ENCODE data around the gene NCOA3. TPM values are rescaled to one million over a fixed set of nuclear protein-coding genes. Genes with fewer than 3 reads are reported as not detected.

NCOA3 gene
- 10 to 100 TPM; 45.1 to 77.8 (median 56.3) TPM for total RNA-seq

GRCh38 chr20:47501482-47502270, at the start of gene NCOA3:
Gene NCOA3 (plus strand): TSS chr20:47501887. CDS start chr20:47622248, 120,361 bp downstream.
- Histone ChIP-seq H3K4me1 (peaks cover 29% of the 10 kb centered on the region), H3K4me3 (peak within 1 kb of the TSS; percentile 98), H3K27me3 (no peaks in the 10 kb centered on the region), H3K36me3 (no peaks in the 10 kb centered on the region), H3K9me3 (no peaks in the 10 kb centered on the region), H3K27ac (peak within 1 kb of the TSS; percentile 94)
- DNase-seq (ENCODE audit: low spot score in 2 of 2): peak; percentile 93 to 95
- WGBS: 0% methylated on average over 45 of the region's 74 CpGs
- TF ChIP-seq EP300 (IDR thresholded peaks at IDR 0.05): no peak
- peak; percentile 75 to 77 for TF ChIP-seq POLR2A (IDR thresholded peaks at IDR 0.05)
- TF ChIP-seq POLR2AphosphoS5 (IDR thresholded peaks at IDR 0.05): peak; percentile 14 to 86 (median 33)
- peak; percentile 50 to 68 for TF ChIP-seq CTCF (IDR thresholded peaks at IDR 0.05)

GRCh38 chr20:47452736-47453161, 48.9 kb upstream of the NCOA3 start:
- TF ChIP-seq CTCF (IDR thresholded peaks at IDR 0.05): no peak
- no peak for TF ChIP-seq POLR2AphosphoS5 (IDR thresholded peaks at IDR 0.05)
- no peak for TF ChIP-seq EP300 (IDR thresholded peaks at IDR 0.05)
- TF ChIP-seq POLR2A (IDR thresholded peaks at IDR 0.05): no peak
- Histone ChIP-seq H3K9me3 (no peaks in the 10 kb centered on the region), H3K4me1 (peaks cover 31% of the 10 kb centered on the region), H3K4me3 (no peak overlapping the region), H3K36me3 (no peaks in the 10 kb centered on the region), H3K27me3 (no peaks in the 10 kb centered on the region), H3K27ac (no peak overlapping the region)
- WGBS: 100% methylated on average over 1 of the region's 1 CpG
- DNase-seq (ENCODE audit: low spot score in 2 of 2): no peak

- no peak overlapping the region for H3K4me3 ChIP-seq
- whole genome bisulfite sequencing: 45% methylated on average over 4 of the region's 4 CpGs
- H3K27ac ChIP-seq: no peak overlapping the region
- H3K4me1 ChIP-seq: peaks cover 32% of the 10 kb centered on the region
- H3K27me3 ChIP-seq: no peaks in the 10 kb centered on the region
- H3K9me3 ChIP-seq: no peaks in the 10 kb centered on the region
- DNase-seq (ENCODE audit: low spot score in 2 of 2): no peak
- no peaks in the 10 kb centered on the region for H3K36me3 ChIP-seq
- TF ChIP-seq POLR2A (IDR thresholded peaks at IDR 0.05) (no peak), EP300 (IDR thresholded peaks at IDR 0.05) (no peak), CTCF (IDR thresholded peaks at IDR 0.05) (no peak), POLR2AphosphoS5 (IDR thresholded peaks at IDR 0.05) (no peak)
Measured at GRCh38 chr20:47453167-47453782, 48.4 kb upstream of the NCOA3 start.

- no peaks in the 10 kb centered on the region for H3K36me3 ChIP-seq
- H3K9me3 ChIP-seq: no peaks in the 10 kb centered on the region
- WGBS: 83% methylated on average over 10 of the region's 10 CpGs
- H3K27ac ChIP-seq: no peak overlapping the region
- peaks cover 32% of the 10 kb centered on the region for H3K4me1 ChIP-seq
- DNase-seq (ENCODE audit: low spot score in 2 of 2): no peak
- TF ChIP-seq EP300 (IDR thresholded peaks at IDR 0.05) (no peak), CTCF (IDR thresholded peaks at IDR 0.05) (no peak), POLR2A (IDR thresholded peaks at IDR 0.05) (no peak), POLR2AphosphoS5 (IDR thresholded peaks at IDR 0.05) (no peak)
- H3K27me3 ChIP-seq: no peaks in the 10 kb centered on the region
- H3K4me3 ChIP-seq: no peak overlapping the region
Measured at GRCh38 chr20:47454298-47455132, 47.2 kb upstream of the NCOA3 start.
